ENCODE results near the gene SLC39A9.

GRCh38 chr14:69358233-69358963 is 40.1 kb upstream of the SLC39A9 start:
- TF ChIP-seq CTCF (IDR thresholded peaks at IDR 0.05): no peak
- no peak for TF ChIP-seq POLR2AphosphoS5 (IDR thresholded peaks at IDR 0.05)

Data from stomach (tissue), 4 donors.